Measurements from ENCODE around the gene TNFRSF1B.

The TNFRSF1B gene

DNA sequence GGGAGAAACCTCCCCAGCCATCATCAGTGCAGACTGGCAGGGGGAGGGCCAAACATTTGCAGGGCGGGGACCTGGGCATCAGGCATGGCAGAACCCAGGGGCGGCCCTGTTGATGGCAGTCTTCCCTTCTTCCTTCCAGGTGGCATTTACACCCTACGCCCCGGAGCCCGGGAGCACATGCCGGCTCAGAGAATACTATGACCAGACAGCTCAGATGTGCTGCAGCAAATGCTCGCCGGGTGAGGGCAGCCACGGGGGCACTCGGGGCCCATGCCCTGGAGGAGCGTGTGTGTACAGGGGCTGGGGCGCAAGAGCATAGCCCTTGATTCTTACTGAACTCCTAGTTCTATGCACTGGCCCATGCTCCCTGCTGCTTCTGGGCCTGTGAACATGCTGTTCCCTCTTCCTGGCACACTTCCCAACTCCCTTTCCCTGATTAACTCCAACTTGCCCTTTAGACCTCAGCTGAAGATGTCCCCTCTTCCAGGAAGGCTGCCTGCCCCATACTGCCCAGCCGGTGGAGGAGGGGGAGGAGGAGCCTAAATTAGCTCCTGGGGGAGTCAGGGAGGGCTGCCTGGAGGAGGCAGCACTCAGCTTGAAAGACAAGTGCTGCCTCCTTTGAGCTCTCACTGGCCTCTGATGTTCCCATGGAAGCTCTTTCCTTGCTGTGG is 22.0 kb downstream of the TNFRSF1B start:
- CTCF ChIA-PET, result interaction anchor here (1.7 to 2.3 kb wide), 2 partner anchors 12 to 63 kb away, joined by 5 to 8 read pairs; no protein-coding TSS in a partner anchor
- no peak for DNase-seq
- Mint-ChIP-seq H3K27ac (no peak overlapping the region), H3K4me1 (peaks cover 42% of the 10 kb centered on the region), H3K36me3 (peaks cover 49% of the 10 kb centered on the region), H3K4me3 (no peak overlapping the region), H3K27me3 (no peaks in the 10 kb centered on the region), H3K9me3 (no peaks in the 10 kb centered on the region)

DNA sequence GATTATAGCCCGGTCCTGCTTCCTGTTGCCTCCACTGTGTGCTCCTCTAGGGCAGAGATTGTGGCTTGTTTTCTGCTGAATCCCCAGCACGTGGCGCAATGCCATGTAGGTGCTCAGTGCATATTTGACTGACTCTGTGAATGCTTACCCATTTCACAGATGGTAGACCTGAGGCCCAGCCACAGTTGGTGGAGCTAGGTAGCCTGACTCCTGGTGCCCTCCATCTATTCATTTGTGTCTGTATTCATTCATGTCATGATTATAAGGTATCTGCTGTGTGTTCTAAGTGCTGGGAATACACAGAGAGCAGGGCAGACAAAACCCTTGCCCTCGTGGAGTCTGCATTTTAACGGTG is 22.5 kb downstream of the TNFRSF1B start:
- CTCF ChIA-PET, result interaction anchor here (1.7 to 2.3 kb wide), 2 partner anchors 12 to 64 kb away, joined by 5 to 8 read pairs; no protein-coding TSS in a partner anchor
- Mint-ChIP-seq H3K4me3 (no peak overlapping the region), H3K27me3 (no peaks in the 10 kb centered on the region), H3K36me3 (peaks cover 53% of the 10 kb centered on the region), H3K9me3 (no peaks in the 10 kb centered on the region), H3K4me1 (peaks cover 42% of the 10 kb centered on the region), H3K27ac (no peak overlapping the region)
- DNase-seq, result no peak

DNA sequence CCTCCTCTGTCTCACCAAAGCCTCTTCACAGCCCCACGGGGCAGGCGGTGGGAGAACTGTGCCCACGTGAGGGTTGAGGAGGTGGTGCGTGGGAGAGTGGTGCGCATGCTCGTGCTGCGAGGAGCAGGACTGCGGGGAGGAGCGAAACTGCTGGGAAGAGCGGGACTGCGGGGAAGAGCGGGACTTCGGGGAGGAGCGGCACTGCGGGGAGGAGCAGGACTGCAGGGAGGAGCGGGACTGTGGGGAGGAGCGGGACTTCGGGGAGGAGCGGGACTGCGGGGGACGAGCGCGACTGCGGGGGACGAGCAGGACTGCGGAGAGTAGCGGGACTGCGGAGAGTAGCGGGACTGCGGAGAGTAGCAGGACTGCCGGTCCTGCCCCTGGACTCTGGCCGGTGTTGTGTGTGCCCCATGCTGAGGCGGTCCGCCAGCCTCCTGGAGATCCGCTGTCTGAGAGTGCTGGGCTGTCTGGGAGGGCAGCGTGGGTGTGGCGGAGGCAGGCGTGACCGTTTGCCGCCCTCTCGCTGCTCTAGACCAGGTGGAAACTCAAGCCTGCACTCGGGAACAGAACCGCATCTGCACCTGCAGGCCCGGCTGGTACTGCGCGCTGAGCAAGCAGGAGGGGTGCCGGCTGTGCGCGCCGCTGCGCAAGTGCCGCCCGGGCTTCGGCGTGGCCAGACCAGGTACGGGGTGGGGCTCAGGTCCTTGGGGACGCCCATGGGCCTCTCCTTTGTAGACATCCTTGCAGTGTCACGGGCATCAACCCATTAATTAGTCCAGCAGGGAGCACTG is 24.6 kb downstream of the TNFRSF1B start:
- no peak for DNase-seq
- CTCF ChIA-PET, result interaction anchor here (0.6 to 3.1 kb wide), 3 partner anchors 64 to 67 kb away, joined by 3 to 14 read pairs (median 11); no protein-coding TSS in a partner anchor
- peak overlapping the region; percentile 60 for H3K27ac Mint-ChIP-seq
- peaks cover 48% of the 10 kb centered on the region for H3K4me1 Mint-ChIP-seq
- H3K36me3 Mint-ChIP-seq, result peaks cover 63% of the 10 kb centered on the region
- no peaks in the 10 kb centered on the region for H3K9me3 Mint-ChIP-seq
- no peak overlapping the region for H3K4me3 Mint-ChIP-seq
- H3K27me3 Mint-ChIP-seq, result no peaks in the 10 kb centered on the region

DNA sequence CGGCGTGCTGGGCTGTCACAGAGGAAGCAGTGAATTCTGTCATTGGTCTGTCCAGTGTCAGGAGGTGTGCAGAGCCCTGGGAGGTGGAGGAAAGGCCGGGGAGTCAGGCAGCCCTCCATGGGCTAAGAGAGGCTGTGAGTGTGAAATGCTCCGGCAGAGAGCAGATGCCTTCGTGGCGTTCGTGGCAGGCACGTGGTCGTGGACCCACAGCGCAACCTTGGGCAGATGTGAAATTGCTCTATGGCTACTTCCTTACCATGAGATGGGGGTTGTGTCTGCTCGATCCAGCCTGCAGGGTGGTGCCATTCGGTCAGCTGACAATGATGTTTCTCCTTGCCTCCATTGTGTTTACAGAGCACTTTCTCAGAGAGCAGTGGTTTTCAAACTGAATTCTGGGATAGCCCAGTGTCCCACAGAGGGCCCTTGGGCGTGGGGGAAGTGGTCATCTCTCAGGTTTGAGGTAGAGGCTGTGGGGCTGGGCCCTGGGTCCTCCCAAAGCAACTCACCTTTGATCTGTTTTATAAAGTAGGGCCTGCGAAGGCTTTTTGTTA is 27.9 kb downstream of the TNFRSF1B start:
- Mint-ChIP-seq H3K27ac (peak overlapping the region; percentile 73), H3K4me1 (peaks cover 35% of the 10 kb centered on the region), H3K27me3 (no peaks in the 10 kb centered on the region), H3K36me3 (peaks cover 57% of the 10 kb centered on the region), H3K4me3 (no peak overlapping the region), H3K9me3 (no peaks in the 10 kb centered on the region)
- DNase-seq, result no peak
- CTCF ChIA-PET, result interaction anchor here (0.5 to 3.6 kb wide), 3 partner anchors 70 to 411 kb away, joined by 4 to 45 read pairs (median 11); no protein-coding TSS in a partner anchor

DNA sequence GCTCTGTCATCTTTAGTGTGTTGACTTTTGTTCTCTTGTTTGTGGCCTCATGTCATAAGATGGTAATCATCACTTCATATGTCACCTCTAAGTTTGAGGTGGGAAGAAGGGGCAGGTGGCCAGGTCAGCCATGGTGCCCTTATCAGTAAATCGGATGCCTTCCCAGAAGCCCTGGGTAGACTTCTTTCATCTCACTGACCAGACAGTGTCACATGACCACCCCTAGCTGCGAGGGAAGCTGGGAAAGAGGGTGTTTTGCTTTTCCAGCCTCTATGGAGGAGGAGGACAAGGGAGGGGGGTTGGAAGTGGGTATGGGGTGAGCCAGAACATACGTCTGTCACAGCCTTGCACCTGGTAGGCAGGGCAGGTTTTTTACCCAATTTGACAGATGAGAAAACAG is 28.6 kb downstream of the TNFRSF1B start:
- no peak overlapping the region for H3K4me3 Mint-ChIP-seq
- H3K9me3 Mint-ChIP-seq, result no peaks in the 10 kb centered on the region
- DNase-seq, result no peak
- peak overlapping the region; percentile 73 for H3K27ac Mint-ChIP-seq
- H3K4me1 Mint-ChIP-seq, result peaks cover 34% of the 10 kb centered on the region
- CTCF ChIA-PET, result interaction anchor here (0.5 to 3.6 kb wide), 3 partner anchors 17 to 410 kb away, joined by 4 to 45 read pairs (median 4); no protein-coding TSS in a partner anchor
- H3K27me3 Mint-ChIP-seq, result no peaks in the 10 kb centered on the region
- H3K36me3 Mint-ChIP-seq, result peaks cover 60% of the 10 kb centered on the region

DNA sequence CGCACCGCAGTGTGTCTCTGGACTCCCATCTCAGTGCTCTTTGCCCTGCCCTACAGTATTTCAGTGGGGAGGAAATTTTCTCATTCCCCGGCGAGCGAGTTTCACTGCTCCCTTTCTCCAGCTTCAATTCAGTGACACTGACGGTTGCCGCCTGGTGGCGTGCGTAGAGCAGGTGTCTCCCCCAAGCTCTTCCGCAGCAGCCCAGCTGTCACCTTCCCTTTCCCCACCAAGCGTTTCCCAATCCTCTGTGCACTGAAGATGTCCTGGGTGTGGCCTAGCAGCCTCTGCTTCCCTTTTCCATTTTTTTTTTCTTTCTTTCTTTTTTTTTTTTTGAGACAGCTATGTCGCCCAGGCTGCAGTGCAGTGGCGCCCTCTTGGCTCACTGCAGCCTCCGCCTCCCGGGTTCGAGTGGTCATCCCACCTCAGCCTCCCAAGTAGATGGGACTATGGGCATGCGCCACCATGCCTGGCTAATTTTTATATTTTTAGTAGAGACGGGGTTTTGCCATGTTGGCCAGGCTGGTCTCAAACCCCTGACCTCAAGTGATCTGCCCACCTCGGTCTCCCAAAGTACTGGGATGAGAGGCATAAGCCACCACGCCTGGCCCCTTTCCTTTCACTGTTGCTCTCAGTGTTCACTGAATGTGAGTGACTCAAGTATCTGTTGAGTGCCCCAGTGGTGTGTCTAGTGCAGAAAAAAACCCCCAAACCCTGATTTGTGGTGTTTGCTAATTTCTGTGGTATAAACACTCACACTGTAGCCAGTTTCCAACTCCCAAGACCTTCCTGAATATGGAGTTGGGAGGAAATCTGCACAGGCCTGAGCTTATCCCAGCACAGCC is 30.1 kb downstream of the TNFRSF1B start:
- H3K4me1 Mint-ChIP-seq, result peaks cover 35% of the 10 kb centered on the region
- peak overlapping the region; percentile 56 for H3K27ac Mint-ChIP-seq
- CTCF ChIA-PET, result interaction anchor here (0.6 to 3.6 kb wide), 6 partner anchors 10 to 112 kb away, joined by 3 to 45 read pairs (median 4); no protein-coding TSS in a partner anchor
- H3K9me3 Mint-ChIP-seq, result no peaks in the 10 kb centered on the region
- DNase-seq, result no peak
- peaks cover 58% of the 10 kb centered on the region for H3K36me3 Mint-ChIP-seq
- H3K27me3 Mint-ChIP-seq, result no peaks in the 10 kb centered on the region
- H3K4me3 Mint-ChIP-seq, result no peak overlapping the region

DNA sequence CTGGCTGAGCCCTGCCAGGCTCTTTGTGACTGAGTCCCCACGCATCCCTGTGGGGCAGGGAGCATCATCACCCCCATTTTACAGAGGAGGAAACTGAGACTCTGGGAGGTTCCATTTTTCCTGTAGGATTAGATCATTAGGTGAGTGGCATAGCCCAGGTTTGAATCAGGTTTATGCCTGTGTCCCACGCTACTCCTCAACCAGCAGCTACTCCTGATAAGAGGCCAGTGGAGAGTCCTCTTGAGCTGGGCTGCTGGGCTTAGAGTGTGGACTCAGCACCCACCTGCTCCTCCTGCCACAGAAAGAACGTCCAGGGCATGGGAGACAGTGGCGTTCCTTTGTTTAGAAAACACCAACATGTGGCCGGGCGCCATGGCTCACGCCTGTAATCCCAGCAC is 30.7 kb downstream of the TNFRSF1B start:
- Mint-ChIP-seq H3K4me3 (no peak overlapping the region), H3K4me1 (peaks cover 39% of the 10 kb centered on the region), H3K36me3 (peaks cover 57% of the 10 kb centered on the region), H3K27me3 (no peaks in the 10 kb centered on the region), H3K9me3 (no peaks in the 10 kb centered on the region), H3K27ac (no peak overlapping the region)
- no peak for DNase-seq
- CTCF ChIA-PET, result interaction anchor here (1.4 to 3.6 kb wide), 2 partner anchors 54 to 73 kb away, joined by 4 to 45 read pairs; no protein-coding TSS in a partner anchor

DNA sequence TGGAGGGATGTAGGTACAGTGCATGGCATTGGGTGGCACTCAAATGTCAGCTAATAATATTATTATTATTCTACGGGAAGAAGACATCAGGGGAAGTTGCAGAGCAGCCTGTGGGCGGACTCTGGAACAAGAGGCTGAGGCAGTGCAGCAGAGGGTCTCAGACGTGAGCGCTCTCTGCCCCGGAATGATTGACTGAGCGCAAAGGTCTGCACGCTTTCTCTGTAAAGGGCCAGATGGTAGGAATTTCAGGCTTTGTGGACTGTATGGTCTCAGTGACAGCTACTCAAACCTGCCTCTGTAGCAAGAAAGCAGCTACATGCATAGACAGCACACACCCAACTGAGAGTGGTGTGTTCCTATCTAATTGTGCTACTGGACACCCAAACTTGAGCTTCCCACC is 33.4 kb downstream of the TNFRSF1B start:
- Mint-ChIP-seq H3K9me3 (no peaks in the 10 kb centered on the region), H3K36me3 (peaks cover 61% of the 10 kb centered on the region), H3K27me3 (no peaks in the 10 kb centered on the region), H3K4me3 (no peak overlapping the region), H3K4me1 (peaks cover 43% of the 10 kb centered on the region), H3K27ac (no peak overlapping the region)
- DNase-seq, result no peak
- CTCF ChIA-PET, result interaction anchor here (1.9 to 14.1 kb wide), 2 partner anchors 11 to 76 kb away, joined by 5 to 252 read pairs; no protein-coding TSS in a partner anchor

DNA sequence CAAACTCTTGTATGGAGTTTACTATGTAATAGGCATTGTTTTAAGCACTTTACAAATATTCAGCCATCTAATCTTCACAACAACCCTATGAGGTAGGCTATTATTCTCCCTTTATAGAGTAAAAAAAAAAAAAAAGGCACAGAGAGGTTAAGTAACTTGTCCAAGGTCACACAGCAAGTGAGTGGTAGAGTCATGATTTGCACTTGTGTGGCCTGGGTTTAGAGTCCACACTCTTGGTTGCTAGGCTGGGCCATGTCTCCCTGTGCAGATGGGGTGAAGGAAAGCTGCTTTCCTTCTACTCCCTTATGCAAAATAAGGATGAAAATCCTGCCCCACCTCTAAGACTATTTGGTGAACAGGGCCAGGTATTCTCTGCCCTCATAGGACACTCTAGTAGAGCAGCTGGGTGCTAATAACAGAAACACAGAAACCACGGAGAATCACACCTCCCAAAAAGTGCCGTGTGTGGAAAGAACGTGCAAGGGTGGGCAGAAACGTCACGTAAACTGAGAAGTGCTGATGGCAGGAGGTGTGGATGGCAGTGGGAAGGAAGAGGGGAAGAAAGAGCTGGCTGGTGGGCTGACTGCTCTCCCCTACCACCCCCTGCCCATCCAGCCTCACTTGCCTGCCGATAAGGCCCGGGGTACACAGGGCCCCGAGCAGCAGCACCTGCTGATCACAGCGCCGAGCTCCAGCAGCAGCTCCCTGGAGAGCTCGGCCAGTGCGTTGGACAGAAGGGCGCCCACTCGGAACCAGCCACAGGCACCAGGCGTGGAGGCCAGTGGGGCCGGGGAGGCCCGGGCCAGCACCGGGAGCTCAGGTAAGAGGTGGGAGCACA is 34.8 kb downstream of the TNFRSF1B start:
- CTCF ChIA-PET, result interaction anchor here (0.6 to 14.1 kb wide), 3 partner anchors 13 to 77 kb away, joined by 3 to 252 read pairs (median 5); no protein-coding TSS in a partner anchor
- peaks cover 42% of the 10 kb centered on the region for H3K4me1 Mint-ChIP-seq
- no peak overlapping the region for H3K4me3 Mint-ChIP-seq
- H3K27me3 Mint-ChIP-seq, result no peaks in the 10 kb centered on the region
- H3K36me3 Mint-ChIP-seq, result peaks cover 61% of the 10 kb centered on the region
- no peak for DNase-seq
- no peak overlapping the region for H3K27ac Mint-ChIP-seq
- H3K9me3 Mint-ChIP-seq, result no peaks in the 10 kb centered on the region

DNA sequence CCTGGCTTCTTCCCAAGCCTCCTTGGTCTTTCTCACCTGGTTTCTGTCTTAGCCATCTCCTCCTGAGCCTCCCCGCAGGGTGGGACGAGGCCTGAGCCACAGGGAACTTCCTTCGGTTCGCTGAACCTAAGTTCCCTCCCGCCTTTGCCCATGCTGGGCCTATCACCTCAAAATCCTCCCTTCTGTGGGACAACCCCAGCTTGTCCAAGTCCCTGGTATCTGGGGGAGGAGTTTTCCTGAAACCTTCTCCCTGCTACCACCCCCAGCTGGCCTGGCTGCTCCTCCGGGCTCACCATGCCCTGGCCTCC is 35.4 kb downstream of the TNFRSF1B start:
- Mint-ChIP-seq H3K27me3 (no peaks in the 10 kb centered on the region), H3K4me1 (peaks cover 41% of the 10 kb centered on the region), H3K36me3 (peaks cover 60% of the 10 kb centered on the region), H3K4me3 (no peak overlapping the region), H3K27ac (peak overlapping the region; percentile 80), H3K9me3 (no peaks in the 10 kb centered on the region)
- CTCF ChIA-PET, result interaction anchor here (14.1 kb wide), 1 partner anchor 78 kb away, joined by 252 read pairs; no protein-coding TSS in a partner anchor
- DNase-seq, result no peak

DNA sequence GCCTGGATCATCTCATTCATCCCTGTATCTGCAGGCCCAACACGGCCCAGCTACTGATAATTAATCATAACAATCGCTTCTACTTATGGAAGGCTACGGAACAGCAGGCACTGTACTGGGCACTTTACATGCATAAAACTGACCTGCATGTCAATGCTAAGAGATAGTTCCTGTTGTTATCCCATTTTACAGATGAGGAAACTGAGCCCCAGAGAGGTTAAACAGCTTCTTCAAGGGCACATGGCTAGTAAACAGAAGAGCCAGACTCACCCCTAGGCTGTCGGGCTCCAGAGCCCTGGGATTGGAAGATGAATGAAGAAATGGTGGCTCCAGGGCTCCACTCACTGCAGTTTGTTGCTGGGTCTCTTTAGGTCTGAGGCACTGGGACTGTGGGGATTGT is 35.8 kb downstream of the TNFRSF1B start:
- no peaks in the 10 kb centered on the region for H3K9me3 Mint-ChIP-seq
- H3K4me1 Mint-ChIP-seq, result peaks cover 41% of the 10 kb centered on the region
- peaks cover 59% of the 10 kb centered on the region for H3K36me3 Mint-ChIP-seq
- H3K4me3 Mint-ChIP-seq, result no peak overlapping the region
- H3K27me3 Mint-ChIP-seq, result no peaks in the 10 kb centered on the region
- no peak for DNase-seq
- CTCF ChIA-PET, result interaction anchor here (14.1 kb wide), 1 partner anchor 78 kb away, joined by 252 read pairs; no protein-coding TSS in a partner anchor
- H3K27ac Mint-ChIP-seq, result peak overlapping the region; percentile 80

DNA sequence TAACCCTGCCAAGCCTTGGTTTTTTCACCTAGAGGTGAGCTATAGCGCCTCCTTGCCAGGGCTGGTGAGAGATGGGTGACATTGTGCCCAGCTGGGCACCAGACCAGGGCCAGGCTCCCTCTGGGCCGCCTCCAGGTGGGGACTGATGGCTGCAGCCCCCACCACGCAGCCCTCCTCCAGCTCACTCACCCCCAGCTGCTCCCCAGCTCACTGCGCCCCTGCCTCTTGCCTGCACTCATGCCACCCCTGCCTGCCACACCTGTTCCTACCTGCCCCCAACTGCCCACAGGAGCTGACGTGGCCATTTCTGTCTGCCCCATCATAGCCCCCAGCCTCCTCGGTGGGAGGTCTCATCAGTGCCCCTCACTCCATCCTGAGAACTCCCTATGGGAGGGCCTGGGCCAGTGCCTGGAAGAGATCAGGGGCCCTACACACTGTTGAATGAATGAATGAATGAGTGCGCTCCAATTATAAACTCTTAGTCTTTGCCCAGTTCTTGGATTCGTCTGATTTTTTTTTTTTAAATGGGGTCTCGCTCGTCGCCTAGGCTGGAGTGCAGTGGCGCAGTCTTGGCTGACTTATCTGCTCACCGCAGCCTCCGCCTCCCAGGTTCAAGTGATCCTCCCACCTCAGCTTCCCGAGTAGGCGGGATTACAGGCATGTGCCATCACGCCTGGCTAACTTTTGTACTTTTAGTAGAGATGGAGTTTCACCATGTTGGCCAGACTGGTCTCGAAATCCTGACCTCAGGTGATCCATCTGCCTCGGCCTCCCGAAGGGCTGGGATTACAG is 36.6 kb downstream of the TNFRSF1B start:
- H3K4me1 Mint-ChIP-seq, result peaks cover 44% of the 10 kb centered on the region
- CTCF ChIA-PET, result interaction anchor here (14.1 kb wide), 1 partner anchor 79 kb away, joined by 252 read pairs; no protein-coding TSS in a partner anchor
- H3K27me3 Mint-ChIP-seq, result no peaks in the 10 kb centered on the region
- peak overlapping the region; percentile 67 for H3K27ac Mint-ChIP-seq
- H3K4me3 Mint-ChIP-seq, result no peak overlapping the region
- no peaks in the 10 kb centered on the region for H3K9me3 Mint-ChIP-seq
- H3K36me3 Mint-ChIP-seq, result peaks cover 61% of the 10 kb centered on the region
- no peak for DNase-seq

All from activated naive CD4-positive, alpha-beta T cell treated with anti-CD3 and anti-CD28 coated beads, Interleukin-2, amount 10 ng/mL, durations not matched to agents 7 days and 5 days (primary cell).